ENCODE measurements around the gene ASGR1. TPM values are rescaled to one million over a fixed set of nuclear protein-coding genes. Genes with fewer than 3 reads are reported as not detected.

The ASGR1 gene
- polyA plus RNA-seq, 3 donors = 82.0 to 126 (median 114) TPM

DNA sequence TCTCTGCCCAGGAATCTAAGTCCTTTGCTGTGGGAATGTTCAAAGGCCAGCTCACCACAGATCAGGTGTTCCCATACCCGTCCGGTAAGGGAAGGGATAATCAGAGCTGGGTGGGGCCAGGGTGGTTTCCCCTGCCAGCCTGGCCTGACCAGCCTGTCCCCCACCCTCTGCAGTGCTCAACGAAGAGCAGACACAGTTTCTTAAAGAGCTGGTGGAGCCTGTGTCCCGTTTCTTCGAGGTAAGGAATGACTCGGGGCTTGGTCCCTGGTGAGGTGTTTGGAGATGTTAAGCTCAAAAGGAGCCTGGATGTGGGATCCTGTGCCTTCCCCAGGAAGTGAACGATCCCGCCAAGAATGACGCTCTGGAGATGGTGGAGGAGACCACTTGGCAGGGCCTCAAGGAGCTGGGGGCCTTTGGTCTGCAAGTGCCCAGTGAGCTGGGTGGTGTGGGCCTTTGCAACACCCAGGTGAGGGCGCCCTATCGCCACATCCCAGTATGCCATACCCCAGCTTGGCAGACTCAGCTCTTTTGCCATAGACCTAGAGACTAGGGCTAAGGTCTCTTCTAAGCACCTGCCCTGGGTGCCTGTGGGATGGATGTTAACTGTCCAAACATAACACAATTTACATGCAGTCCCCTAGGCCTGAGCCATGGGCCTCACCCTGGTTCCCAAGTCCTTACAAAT, 41.6 kb upstream of the ASGR1 start:
- DNase-seq = peak; percentile 42 to 62 (median 47)
- Mint-ChIP-seq H3K4me3 (peak overlapping the region; percentile 96 to 98), H3K27me3 (ENCODE audit: low read depth in 3 of 3) (peaks cover 0 to 2% (median 2%) of the 10 kb centered on the region in 3 donors), H3K4me1 (peaks cover 53% of the 10 kb centered on the region), H3K36me3 (peaks cover 39 to 45% of the 10 kb centered on the region in 2 donors), H3K9me3 (peaks cover 0 to 2% (median 0%) of the 10 kb centered on the region in 7 donors), H3K27ac (peak overlapping the region; percentile 89 to 97 (median 94))
- peak overlapping the region; percentile 91 for H3K9ac ChIP-seq (ENCODE audit: insufficient read depth, low read length, poor library complexity, severe bottlenecking)
- peak overlapping the region; percentile 50 to 85 for H3K27ac ChIP-seq (ENCODE audit: low read depth in 1 of 2, low read length in 2 of 2)
- peaks cover 49 to 57% of the 10 kb centered on the region in 2 donors for H3K4me1 ChIP-seq (ENCODE audit: control insufficient read depth in 1 of 2, insufficient read depth in 2 of 2, low read length in 2 of 2)
- H3K36me3 ChIP-seq (replicated peaks in 1 of 2; ENCODE audit: control insufficient read depth in 1 of 2, insufficient read depth in 2 of 2, low read length in 2 of 2) = peaks cover 37 to 44% of the 10 kb centered on the region in 2 donors
- intact Hi-C loops (cut with micrococcal nuclease) = loop anchor here (2.0 to 5.0 kb wide), 2 partner anchors 16 to 77 kb away; no protein-coding TSS in a partner anchor
- H4K20me1 ChIP-seq (ENCODE audit: insufficient read depth, low read length) = peaks cover 23% of the 10 kb centered on the region
- no peaks in the 10 kb centered on the region for H3K9me3 ChIP-seq (replicated peaks in 1 of 2; ENCODE audit: control insufficient read depth in 1 of 2, insufficient read depth in 1 of 2, low read length in 2 of 2)
- peak overlapping the region; percentile 65 for H2AFZ ChIP-seq (ENCODE audit: insufficient read depth, low read depth, low read length, poor library complexity, severe bottlenecking)
- no peaks in the 10 kb centered on the region for H3K27me3 ChIP-seq (ENCODE audit: control insufficient read depth in 2 of 2, insufficient read depth in 2 of 2, low read length in 2 of 2)
- 37% methylated on average over 4 of the region's 11 CpGs for WGBS (ENCODE audit: insufficient coverage)
- peaks cover 43% of the 10 kb centered on the region for H3K79me2 ChIP-seq (ENCODE audit: insufficient read depth, low read length)
- peak overlapping the region; percentile 65 to 94 (median 77) for H3K4me3 ChIP-seq (replicated peaks in 1 of 3; ENCODE audit: low read depth in 2 of 3, low read length in 3 of 3)
- H3K4me2 ChIP-seq (replicated peaks; ENCODE audit: extremely low read depth, low read length, poor library complexity, severe bottlenecking) = peak overlapping the region; percentile 96
- TF ChIP-seq, protein P1, sequence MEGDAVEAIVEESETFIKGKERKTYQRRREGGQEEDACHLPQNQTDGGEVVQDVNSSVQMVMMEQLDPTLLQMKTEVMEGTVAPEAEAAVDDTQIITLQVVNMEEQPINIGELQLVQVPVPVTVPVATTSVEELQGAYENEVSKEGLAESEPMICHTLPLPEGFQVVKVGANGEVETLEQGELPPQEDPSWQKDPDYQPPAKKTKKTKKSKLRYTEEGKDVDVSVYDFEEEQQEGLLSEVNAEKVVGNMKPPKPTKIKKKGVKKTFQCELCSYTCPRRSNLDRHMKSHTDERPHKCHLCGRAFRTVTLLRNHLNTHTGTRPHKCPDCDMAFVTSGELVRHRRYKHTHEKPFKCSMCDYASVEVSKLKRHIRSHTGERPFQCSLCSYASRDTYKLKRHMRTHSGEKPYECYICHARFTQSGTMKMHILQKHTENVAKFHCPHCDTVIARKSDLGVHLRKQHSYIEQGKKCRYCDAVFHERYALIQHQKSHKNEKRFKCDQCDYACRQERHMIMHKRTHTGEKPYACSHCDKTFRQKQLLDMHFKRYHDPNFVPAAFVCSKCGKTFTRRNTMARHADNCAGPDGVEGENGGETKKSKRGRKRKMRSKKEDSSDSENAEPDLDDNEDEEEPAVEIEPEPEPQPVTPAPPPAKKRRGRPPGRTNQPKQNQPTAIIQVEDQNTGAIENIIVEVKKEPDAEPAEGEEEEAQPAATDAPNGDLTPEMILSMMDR (IDR thresholded peaks at IDR 0.05) = peak; percentile 61

DNA sequence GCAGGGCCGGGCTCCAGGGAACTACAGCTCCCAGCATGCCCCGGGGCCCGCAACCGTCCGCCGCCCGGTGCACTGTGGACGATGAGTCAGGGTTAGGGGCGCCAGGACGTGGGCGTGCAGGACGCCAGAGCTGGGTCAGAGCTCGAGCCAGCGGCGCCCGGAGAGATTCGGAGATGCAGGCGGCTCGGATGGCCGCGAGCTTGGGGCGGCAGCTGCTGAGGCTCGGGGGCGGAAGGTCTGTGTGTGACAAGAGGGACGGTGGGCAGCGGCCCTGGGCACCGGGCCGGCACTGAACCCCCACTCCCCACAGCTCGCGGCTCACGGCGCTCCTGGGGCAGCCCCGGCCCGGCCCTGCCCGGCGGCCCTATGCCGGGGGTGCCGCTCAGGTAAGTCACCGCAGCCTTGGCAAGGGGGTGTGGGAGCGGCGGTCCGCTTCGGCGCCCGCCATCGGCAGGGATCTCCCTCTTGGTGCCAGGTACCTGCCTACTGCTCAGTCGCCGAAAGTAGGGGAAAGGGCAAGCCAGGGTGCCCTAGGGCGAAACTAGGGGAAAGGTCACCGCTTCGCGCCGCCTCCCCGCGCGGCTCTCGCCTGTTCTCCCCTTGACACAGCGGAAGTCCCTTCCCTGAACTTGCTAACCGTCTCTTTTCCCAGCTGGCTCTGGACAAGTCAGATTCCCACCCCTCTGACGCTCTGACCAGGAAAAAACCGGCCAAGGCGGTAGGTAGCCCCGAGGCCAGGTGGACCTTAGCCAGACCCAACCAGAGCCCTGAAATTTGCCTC, 40.8 kb upstream of the ASGR1 start, which contains the start of the genes ACADVL and DLG4:
ACADVL (plus strand) TSS at position 127 of the 781 bp plus-strand sequence; CDS start at position 174, 47 bp downstream.
DLG4 (minus strand) TSS at position 25 of the 781 bp plus-strand sequence.
- Mint-ChIP-seq H3K4me3 (peak within 1 kb of the TSS; percentile 96 to 98), H3K27ac (peak within 1 kb of the TSS; percentile 89 to 97 (median 94)), H3K27me3 (ENCODE audit: low read depth in 3 of 3) (peaks cover 0 to 2% (median 2%) of the 10 kb centered on the region in 3 donors), H3K4me1 (peaks cover 60% of the 10 kb centered on the region), H3K9me3 (peaks cover 0 to 2% (median 0%) of the 10 kb centered on the region in 7 donors), H3K36me3 (peaks cover 35 to 40% of the 10 kb centered on the region in 2 donors)
- DNase-seq = peak; percentile 74 to 78 (median 78)
- Histone ChIP-seq H3K36me3 (replicated peaks in 1 of 2; ENCODE audit: control insufficient read depth in 1 of 2, insufficient read depth in 2 of 2, low read length in 2 of 2) (peaks cover 33 to 37% of the 10 kb centered on the region in 2 donors), H3K27ac (ENCODE audit: low read depth in 1 of 2, low read length in 2 of 2) (peak within 1 kb of the TSS; percentile 50 to 85), H3K4me1 (ENCODE audit: control insufficient read depth in 1 of 2, insufficient read depth in 2 of 2, low read length in 2 of 2) (peaks cover 56 to 65% of the 10 kb centered on the region in 2 donors), H3K9me3 (replicated peaks in 1 of 2; ENCODE audit: control insufficient read depth in 1 of 2, insufficient read depth in 1 of 2, low read length in 2 of 2) (no peaks in the 10 kb centered on the region), H2AFZ (ENCODE audit: insufficient read depth, low read depth, low read length, poor library complexity, severe bottlenecking) (peak within 1 kb of the TSS; percentile 65), H3K79me2 (ENCODE audit: insufficient read depth, low read length) (peaks cover 48% of the 10 kb centered on the region), H3K9ac (ENCODE audit: insufficient read depth, low read length, poor library complexity, severe bottlenecking) (peak within 1 kb of the TSS; percentile 91), H3K4me2 (replicated peaks; ENCODE audit: extremely low read depth, low read length, poor library complexity, severe bottlenecking) (peak within 1 kb of the TSS; percentile 96), H4K20me1 (ENCODE audit: insufficient read depth, low read length) (peaks cover 29% of the 10 kb centered on the region), H3K4me3 (replicated peaks in 1 of 3; ENCODE audit: low read depth in 2 of 3, low read length in 3 of 3) (peak within 1 kb of the TSS; percentile 65 to 94 (median 77)), H3K27me3 (ENCODE audit: control insufficient read depth in 2 of 2, insufficient read depth in 2 of 2, low read length in 2 of 2) (no peaks in the 10 kb centered on the region)
- intact Hi-C loops (cut with micrococcal nuclease) = loop anchor here (2.0 to 10.0 kb wide), 4 partner anchors 17 to 185 kb away; partner anchors contain the start of genes CTDNEP1 (in 1 of the 2), ELP5 (in 1 of the 2), NLGN2 (in 1 of the 2) and TMEM256 (in 1 of the 2)
- WGBS (ENCODE audit: insufficient coverage) = under 1% methylated on average over 50 of the region's 63 CpGs
- TF ChIP-seq, protein P1 (IDR thresholded peaks at IDR 0.05) = no peak
